B cell (primary cell): Measurements from ENCODE around the gene SFMBT2.

Experiments
- EZH2 ChIP-seq: IDR thresholded peaks from 2 replicates; pipeline ENCODE4 v1.6.1; 2012; ENCODE audit warnings: borderline replicate concordance, low read depth, mild to moderate bottlenecking, moderate library complexity, low read length; ENCODE audit not compliant: insufficient read depth, poor library complexity, severe bottlenecking
- TF ChIP-seq, protein P1 (sequence below): fragments of 200-600 bp; IDR thresholded peaks from one replicate; pipeline ENCODE4 v1.8.0; 2022; ENCODE audit warnings: antibody characterized with exemption, mild to moderate bottlenecking

GRCh38 chr10:7383442-7383841, 27.4 kb downstream of the SFMBT2 start:
- TF ChIP-seq, protein P1, sequence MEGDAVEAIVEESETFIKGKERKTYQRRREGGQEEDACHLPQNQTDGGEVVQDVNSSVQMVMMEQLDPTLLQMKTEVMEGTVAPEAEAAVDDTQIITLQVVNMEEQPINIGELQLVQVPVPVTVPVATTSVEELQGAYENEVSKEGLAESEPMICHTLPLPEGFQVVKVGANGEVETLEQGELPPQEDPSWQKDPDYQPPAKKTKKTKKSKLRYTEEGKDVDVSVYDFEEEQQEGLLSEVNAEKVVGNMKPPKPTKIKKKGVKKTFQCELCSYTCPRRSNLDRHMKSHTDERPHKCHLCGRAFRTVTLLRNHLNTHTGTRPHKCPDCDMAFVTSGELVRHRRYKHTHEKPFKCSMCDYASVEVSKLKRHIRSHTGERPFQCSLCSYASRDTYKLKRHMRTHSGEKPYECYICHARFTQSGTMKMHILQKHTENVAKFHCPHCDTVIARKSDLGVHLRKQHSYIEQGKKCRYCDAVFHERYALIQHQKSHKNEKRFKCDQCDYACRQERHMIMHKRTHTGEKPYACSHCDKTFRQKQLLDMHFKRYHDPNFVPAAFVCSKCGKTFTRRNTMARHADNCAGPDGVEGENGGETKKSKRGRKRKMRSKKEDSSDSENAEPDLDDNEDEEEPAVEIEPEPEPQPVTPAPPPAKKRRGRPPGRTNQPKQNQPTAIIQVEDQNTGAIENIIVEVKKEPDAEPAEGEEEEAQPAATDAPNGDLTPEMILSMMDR: no peak
- no peak for TF ChIP-seq EZH2
